ENCODE measurements around the gene MRGPRX4. TPM values are rescaled to one million over a fixed set of nuclear protein-coding genes. Genes with fewer than 3 reads are reported as not detected.

MRGPRX4 gene
- total and polyA plus RNA-seq, 2 of the 4 experiments (the other 2 are of a cell fraction): 0.05 TPM; not detected in 1

DNA sequence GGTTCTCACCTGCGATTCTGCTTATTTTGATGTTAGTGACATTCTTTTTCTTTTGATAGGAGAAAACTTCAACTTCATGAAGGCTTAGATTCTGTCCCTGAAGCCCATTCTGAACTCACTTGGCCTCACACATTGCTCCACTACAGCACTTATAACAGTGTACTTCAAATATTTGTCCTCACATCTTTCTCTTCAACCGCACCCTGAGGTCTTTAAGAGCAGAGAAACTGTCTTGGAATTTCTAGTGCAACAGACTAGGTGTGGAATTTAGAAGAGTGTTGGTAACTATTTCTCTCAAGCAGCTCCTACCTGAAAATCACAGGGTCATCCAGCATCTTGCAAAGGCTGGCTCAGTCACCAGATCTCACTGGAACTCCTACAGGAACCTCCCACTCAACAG lies 32.5 kb upstream of the MRGPRX4 start:
- dilution Hi-C loops (cut with HindIII; ENCODE audit: low sequenced_read_pairs, unreplicated experiment) (no loop called here), in situ Hi-C loops (cut with MboI; ENCODE audit: low sequenced_read_pairs) (no loop called here), intact Hi-C loops (cut with micrococcal nuclease) (no loop called here)
- Histone ChIP-seq H3K4me2 (ENCODE audit: low read depth, low read length) (no peak overlapping the region), H3K9ac (ENCODE audit: low read depth, low read length) (no peak overlapping the region), H3K4me3 (ENCODE audit: insufficient read depth, low read depth, low read length) (no peak overlapping the region), H3K18ac (ENCODE audit: low read depth, low read length) (no peak overlapping the region), H3K79me1 (ENCODE audit: low read depth in 1 of 2, low read length in 2 of 2) (no peaks in the 10 kb centered on the region), H3K56ac (ENCODE audit: extremely low read depth, insufficient read depth, low read length) (no peak overlapping the region), H2AK5ac (ENCODE audit: low read depth, low read length) (no peak overlapping the region), H2BK5ac (ENCODE audit: low read depth, low read length, poor library complexity, severe bottlenecking) (no peak overlapping the region), H3K9me1 (ENCODE audit: insufficient read depth, low read length) (no peaks in the 10 kb centered on the region), H4K91ac (ENCODE audit: insufficient read depth, low read depth, low read length) (no peak overlapping the region), H3K27me3 (ENCODE audit: control insufficient read depth, insufficient read depth, low read length) (no peaks in the 10 kb centered on the region), H2BK15ac (ENCODE audit: low read depth, low read length) (no peak overlapping the region), H2AK9ac (replicated peaks; ENCODE audit: low read depth, low read length, poor library complexity) (no peak overlapping the region), H4K8ac (ENCODE audit: low read depth in 2 of 2, low read length in 2 of 2) (no peak overlapping the region), H3K9me3 (ENCODE audit: control insufficient read depth, insufficient read depth, low read length) (no peaks in the 10 kb centered on the region), H2BK120ac (ENCODE audit: low read depth, low read length) (no peak overlapping the region), H2BK20ac (ENCODE audit: low read depth, low read length) (no peak overlapping the region), H3K4me1 (ENCODE audit: control insufficient read depth, insufficient read depth, low read length) (no peaks in the 10 kb centered on the region), H4K20me1 (ENCODE audit: insufficient read depth, low read length) (no peaks in the 10 kb centered on the region), H2AFZ (replicated peaks; ENCODE audit: low read length, poor library complexity) (no peak overlapping the region), H3K36me3 (ENCODE audit: control insufficient read depth, insufficient read depth, low read length) (no peaks in the 10 kb centered on the region), H3K23ac (ENCODE audit: low read depth, low read length) (no peak overlapping the region), H3K14ac (replicated peaks; ENCODE audit: low read depth, low read length) (no peak overlapping the region), H4K5ac (ENCODE audit: low read depth, low read length) (no peak overlapping the region), H3K4ac (ENCODE audit: low read depth, low read length) (no peak overlapping the region), H3K27ac (ENCODE audit: insufficient read depth, low read length) (no peak overlapping the region)
- no peak for TF ChIP-seq MAFK (IDR thresholded peaks at IDR 0.05; ENCODE audit: low read depth, low read length)
- TF ChIP-seq POLR2A (IDR thresholded peaks at IDR 0.05; ENCODE audit: low read depth, low read length): no peak
- TF ChIP-seq BHLHE40 (IDR thresholded peaks at IDR 0.05; ENCODE audit: low read depth, low read length): no peak
- no peak for TF ChIP-seq RCOR1 (IDR thresholded peaks at IDR 0.05; ENCODE audit: insufficient replicate concordance, low read length)
- no peak for TF ChIP-seq RAD21 (IDR thresholded peaks at IDR 0.05; ENCODE audit: low read length)
- TF ChIP-seq MXI1 (IDR thresholded peaks at IDR 0.05; ENCODE audit: borderline replicate concordance, low read depth, low read length): no peak
- TF ChIP-seq, protein P1, sequence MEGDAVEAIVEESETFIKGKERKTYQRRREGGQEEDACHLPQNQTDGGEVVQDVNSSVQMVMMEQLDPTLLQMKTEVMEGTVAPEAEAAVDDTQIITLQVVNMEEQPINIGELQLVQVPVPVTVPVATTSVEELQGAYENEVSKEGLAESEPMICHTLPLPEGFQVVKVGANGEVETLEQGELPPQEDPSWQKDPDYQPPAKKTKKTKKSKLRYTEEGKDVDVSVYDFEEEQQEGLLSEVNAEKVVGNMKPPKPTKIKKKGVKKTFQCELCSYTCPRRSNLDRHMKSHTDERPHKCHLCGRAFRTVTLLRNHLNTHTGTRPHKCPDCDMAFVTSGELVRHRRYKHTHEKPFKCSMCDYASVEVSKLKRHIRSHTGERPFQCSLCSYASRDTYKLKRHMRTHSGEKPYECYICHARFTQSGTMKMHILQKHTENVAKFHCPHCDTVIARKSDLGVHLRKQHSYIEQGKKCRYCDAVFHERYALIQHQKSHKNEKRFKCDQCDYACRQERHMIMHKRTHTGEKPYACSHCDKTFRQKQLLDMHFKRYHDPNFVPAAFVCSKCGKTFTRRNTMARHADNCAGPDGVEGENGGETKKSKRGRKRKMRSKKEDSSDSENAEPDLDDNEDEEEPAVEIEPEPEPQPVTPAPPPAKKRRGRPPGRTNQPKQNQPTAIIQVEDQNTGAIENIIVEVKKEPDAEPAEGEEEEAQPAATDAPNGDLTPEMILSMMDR (conservative IDR thresholded peaks at IDR 0.05; ENCODE audit: low read depth, low read length): no peak
- TF ChIP-seq NFE2L2 (IDR thresholded peaks at IDR 0.05; ENCODE audit: low read depth, low read length): no peak
- TF ChIP-seq FOS (IDR thresholded peaks at IDR 0.05; ENCODE audit: low read depth, low read length): no peak
- no peak for DNase-seq
- ATAC-seq (ENCODE audit: low read depth): no peak
- WGBS, 2 experiments (ENCODE audit: extremely low coverage in 2 of 2, insufficient read length in 1 of 2): no CpG with 5 or more reads among the region's 2 CpGs
- ChIA-PET CTCF (no interaction called here), POLR2A (ENCODE audit: unreplicated experiment) (no interaction called here)
- no TSS peak for BruUV-seq (replicated peaks)
